Measurements from ENCODE around the gene STK32C. TPM values are rescaled to one million over a fixed set of nuclear protein-coding genes. Genes with fewer than 3 reads are reported as not detected.
"Not testable (repeated sequence)": the region's sequence is repeated elsewhere in the genome, so short reads cannot be mapped to it uniquely, and the experiment has no call there.

Gene STK32C
- total and polyA plus RNA-seq, 4 donors = 14.5 to 41.6 (median 28.1) TPM

DNA sequence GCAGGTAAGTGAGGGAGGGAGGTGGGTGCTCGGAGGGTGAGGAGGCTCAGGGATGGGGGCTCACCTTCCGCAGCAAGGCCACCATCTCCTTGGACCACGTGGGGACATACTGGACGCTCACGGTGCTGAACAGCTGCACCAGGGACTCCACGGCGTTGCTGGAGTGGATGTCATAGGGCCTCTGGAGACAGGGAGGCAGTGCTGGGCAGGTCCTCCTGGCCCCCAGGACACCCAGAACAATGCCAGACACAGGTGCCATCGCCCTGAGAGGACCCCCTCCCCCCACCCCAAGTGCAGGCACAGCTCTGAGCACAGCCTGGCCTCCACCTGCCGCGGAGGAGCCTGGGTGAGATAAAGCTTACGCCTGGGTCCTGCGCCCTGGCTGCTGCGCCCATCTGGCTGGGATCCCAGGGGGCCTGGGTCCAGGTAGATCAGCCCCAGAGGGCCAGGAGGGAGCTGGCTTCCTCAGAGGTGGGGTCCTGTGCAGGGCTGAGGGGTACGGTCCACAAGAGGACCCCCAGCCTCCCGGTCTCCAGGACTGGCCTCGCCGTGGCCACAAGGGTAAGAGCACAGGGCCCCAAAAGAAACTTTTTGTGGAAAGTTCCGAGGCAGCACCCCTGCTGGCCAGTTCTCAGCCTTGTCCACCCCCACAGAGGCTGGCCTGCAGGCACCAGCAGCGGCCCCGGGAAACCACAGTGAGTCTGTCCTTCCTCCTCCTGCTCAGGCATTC, 83.2 kb downstream of the STK32C start:
- H3K4me1 ChIP-seq (ENCODE audit: control insufficient read depth, insufficient read depth, low read length) = peaks cover 12% of the 10 kb centered on the region
- DNase-seq (ENCODE audit: low read depth in 4 of 6, low spot score in 6 of 6) = no peak

DNA sequence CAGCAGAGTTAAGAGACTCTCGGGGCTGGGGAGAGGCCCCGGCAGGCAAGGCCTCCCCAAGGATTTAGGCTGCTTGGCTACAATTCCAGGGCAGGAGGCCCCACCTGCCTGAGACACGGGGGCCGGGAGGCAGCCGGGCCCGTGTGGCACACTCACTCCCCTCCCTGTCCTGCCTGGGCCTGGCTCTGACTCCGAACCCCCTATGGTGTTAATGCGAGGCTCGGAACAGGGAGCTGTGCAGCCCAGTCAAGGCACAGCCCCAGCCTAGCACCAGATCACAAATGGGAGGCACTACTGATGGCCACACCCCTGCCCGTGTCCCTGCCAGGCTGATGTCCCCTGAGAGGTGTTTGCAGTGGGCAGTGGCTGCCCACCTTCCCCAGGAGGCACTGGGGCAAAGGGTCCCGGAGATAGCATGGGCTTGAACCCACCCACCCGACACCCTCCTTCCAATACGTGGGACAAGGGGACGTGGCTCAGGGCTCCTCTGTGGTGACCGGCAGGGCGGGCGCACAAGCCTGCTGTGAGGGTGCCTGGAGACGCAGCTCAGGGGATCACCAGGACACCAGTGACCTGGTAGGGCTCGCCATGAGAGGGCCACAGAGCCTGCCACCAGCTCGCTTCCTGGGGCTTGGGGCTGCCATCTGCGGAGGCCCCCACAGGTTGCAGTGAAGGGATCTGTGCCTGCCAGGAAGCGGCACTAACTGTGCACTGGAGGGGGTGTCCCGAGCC, 84.0 kb downstream of the STK32C start:
- Histone ChIP-seq H3K36me3 (ENCODE audit: control insufficient read depth, insufficient read depth, low read length) (peaks cover 76% of the 10 kb centered on the region), H3K4me1 (ENCODE audit: control insufficient read depth, insufficient read depth, low read length) (peaks cover 11% of the 10 kb centered on the region), H3K27ac (ENCODE audit: low read depth, low read length) (no peak overlapping the region), H3K27me3 (ENCODE audit: control insufficient read depth, insufficient read depth, low read length) (no peaks in the 10 kb centered on the region), H3K4me3 (ENCODE audit: low read depth, low read length) (no peak overlapping the region), H3K9me3 (ENCODE audit: control insufficient read depth, insufficient read depth, low read length) (no peaks in the 10 kb centered on the region)
- no peak for DNase-seq (ENCODE audit: low read depth in 4 of 6, low spot score in 6 of 6)
- WGBS (ENCODE audit: insufficient coverage) = 88% methylated on average over 22 of the region's 23 CpGs

More for the DNA sequence above, 83.2 kb downstream of the STK32C start:
- Histone ChIP-seq H3K27ac (ENCODE audit: low read depth, low read length) (no peak overlapping the region), H3K27me3 (ENCODE audit: control insufficient read depth, insufficient read depth, low read length) (no peaks in the 10 kb centered on the region), H3K4me3 (ENCODE audit: low read depth, low read length) (no peak overlapping the region), H3K9me3 (ENCODE audit: control insufficient read depth, insufficient read depth, low read length) (no peaks in the 10 kb centered on the region), H3K36me3 (ENCODE audit: control insufficient read depth, insufficient read depth, low read length) (peaks cover 76% of the 10 kb centered on the region)
- WGBS (ENCODE audit: insufficient coverage) = 92% methylated on average over 18 of the region's 20 CpGs

DNA sequence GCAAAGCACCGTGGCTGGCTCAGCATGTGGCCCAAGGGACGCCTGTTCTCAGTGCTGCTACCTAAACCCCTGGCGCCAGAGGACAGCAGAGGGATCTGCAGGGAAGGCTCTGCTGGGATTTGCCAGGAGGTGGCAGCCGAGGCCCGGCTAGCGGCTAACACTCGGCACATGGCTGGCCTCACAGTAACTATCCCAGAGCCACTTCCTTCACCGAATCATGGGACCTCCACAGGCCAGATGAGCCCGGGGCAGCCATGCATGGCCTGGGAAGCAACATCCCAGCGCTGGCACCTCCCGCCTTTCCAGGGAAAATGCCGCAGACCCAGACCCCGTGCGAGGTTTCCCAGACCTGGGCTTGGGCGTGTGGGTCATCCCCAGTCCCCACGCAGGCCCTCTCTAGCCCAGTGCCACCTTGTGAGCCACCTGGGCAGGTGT, 84.6 kb downstream of the STK32C start:
- Histone ChIP-seq H3K4me3 (ENCODE audit: low read depth, low read length) (no peak overlapping the region), H3K36me3 (ENCODE audit: control insufficient read depth, insufficient read depth, low read length) (peaks cover 71% of the 10 kb centered on the region), H3K9me3 (ENCODE audit: control insufficient read depth, insufficient read depth, low read length) (no peaks in the 10 kb centered on the region), H3K4me1 (ENCODE audit: control insufficient read depth, insufficient read depth, low read length) (peaks cover 11% of the 10 kb centered on the region), H3K27ac (ENCODE audit: low read depth, low read length) (no peak overlapping the region), H3K27me3 (ENCODE audit: control insufficient read depth, insufficient read depth, low read length) (no peaks in the 10 kb centered on the region)
- WGBS (ENCODE audit: insufficient coverage) = 29% methylated on average over 16 of the region's 16 CpGs
- DNase-seq (ENCODE audit: low read depth in 4 of 6, low spot score in 6 of 6) = peak in 5 of 6 donors; percentile 33 to 89 (median 48)

DNA sequence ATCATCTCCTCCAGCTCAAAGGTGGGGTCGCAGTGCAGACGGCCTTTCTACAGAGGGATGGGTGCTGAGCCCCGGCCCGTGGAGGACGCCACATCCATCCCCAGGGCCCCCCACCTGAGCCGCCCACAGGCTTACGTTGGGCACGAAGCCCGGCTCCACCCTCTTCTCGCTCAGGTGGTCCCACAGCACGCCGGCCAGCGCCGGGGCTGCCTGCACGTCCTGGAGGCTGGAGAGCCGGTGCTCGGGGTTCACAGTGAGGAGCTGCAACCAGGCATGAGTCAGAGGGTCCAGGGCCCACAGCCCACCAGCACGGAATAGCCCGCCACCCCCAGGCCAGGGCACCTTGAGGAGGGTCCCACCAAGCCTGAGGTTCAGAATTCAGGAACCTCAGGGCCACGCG, 85.0 kb downstream of the STK32C start:
- peaks cover 66% of the 10 kb centered on the region for H3K36me3 ChIP-seq (ENCODE audit: control insufficient read depth, insufficient read depth, low read length)
- H3K4me1 ChIP-seq (ENCODE audit: control insufficient read depth, insufficient read depth, low read length) = peaks cover 11% of the 10 kb centered on the region
- no peaks in the 10 kb centered on the region for H3K9me3 ChIP-seq (ENCODE audit: control insufficient read depth, insufficient read depth, low read length)
- H3K4me3 ChIP-seq (ENCODE audit: low read depth, low read length) = no peak overlapping the region
- H3K27me3 ChIP-seq (ENCODE audit: control insufficient read depth, insufficient read depth, low read length) = no peaks in the 10 kb centered on the region
- DNase-seq (ENCODE audit: low read depth in 4 of 6, low spot score in 6 of 6) = no peak
- H3K27ac ChIP-seq (ENCODE audit: low read depth, low read length) = no peak overlapping the region
- WGBS (ENCODE audit: insufficient coverage) = 76% methylated on average over 21 of the region's 21 CpGs

DNA sequence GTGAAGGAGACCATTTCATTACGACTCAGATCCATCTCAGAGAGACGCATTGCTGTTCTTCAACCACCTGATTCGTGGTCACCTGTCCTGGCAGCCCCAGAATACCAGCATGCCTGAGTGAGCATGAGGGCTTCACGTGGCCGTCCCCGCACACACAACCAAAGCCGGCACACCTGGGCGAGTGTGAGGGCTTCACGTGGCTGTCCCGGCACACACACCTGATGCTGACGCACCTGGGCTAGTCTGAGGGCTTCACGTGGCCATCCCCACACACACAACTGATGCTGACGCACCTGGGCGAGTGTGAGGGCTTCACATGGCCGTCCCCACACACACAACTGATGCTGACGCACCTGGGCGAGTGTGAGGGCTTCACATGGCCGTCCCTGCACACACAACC, 86.8 kb downstream of the STK32C start:
- 95% methylated on average over 14 of the region's 18 CpGs for WGBS (ENCODE audit: insufficient coverage)
- not testable (repeated sequence) for H3K27me3 ChIP-seq (ENCODE audit: control insufficient read depth, insufficient read depth, low read length); DNase-seq (ENCODE audit: low read depth in 4 of 6, low spot score in 6 of 6); H3K9me3 ChIP-seq (ENCODE audit: control insufficient read depth, insufficient read depth, low read length); H3K4me3 ChIP-seq (ENCODE audit: low read depth, low read length); H3K27ac ChIP-seq (ENCODE audit: low read depth, low read length)
- Histone ChIP-seq H3K36me3 (ENCODE audit: control insufficient read depth, insufficient read depth, low read length) (peaks cover 51% of the 10 kb centered on the region), H3K4me1 (ENCODE audit: control insufficient read depth, insufficient read depth, low read length) (peaks cover 11% of the 10 kb centered on the region)

DNA sequence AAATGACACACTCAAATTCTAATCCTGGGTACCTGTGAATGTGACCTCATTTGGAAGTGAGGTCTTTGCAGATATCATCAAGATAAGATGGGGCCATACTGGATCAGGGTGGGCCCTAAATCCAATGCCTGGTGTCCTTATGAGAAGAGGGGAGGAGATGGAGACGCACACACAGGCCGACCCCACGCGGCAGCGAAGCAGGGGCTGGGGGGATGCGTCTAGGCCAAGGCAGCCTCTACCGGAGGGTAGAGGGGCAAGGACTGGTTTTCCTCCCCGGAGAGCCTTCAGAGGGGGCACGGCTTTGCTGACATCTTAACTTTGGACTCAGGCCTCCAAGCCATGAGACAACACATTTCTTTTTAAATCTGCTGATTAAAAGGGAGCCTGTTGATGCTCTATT, 87.7 kb downstream of the STK32C start:
- no peak overlapping the region for H3K4me3 ChIP-seq (ENCODE audit: low read depth, low read length)
- no peak overlapping the region for H3K27ac ChIP-seq (ENCODE audit: low read depth, low read length)
- DNase-seq (ENCODE audit: low read depth in 4 of 6, low spot score in 6 of 6) = no peak
- peaks cover 11% of the 10 kb centered on the region for H3K4me1 ChIP-seq (ENCODE audit: control insufficient read depth, insufficient read depth, low read length)
- peaks cover 8% of the 10 kb centered on the region for H3K9me3 ChIP-seq (ENCODE audit: control insufficient read depth, insufficient read depth, low read length)
- peaks cover 43% of the 10 kb centered on the region for H3K36me3 ChIP-seq (ENCODE audit: control insufficient read depth, insufficient read depth, low read length)
- WGBS (ENCODE audit: insufficient coverage) = 97% methylated on average over 8 of the region's 9 CpGs
- no peaks in the 10 kb centered on the region for H3K27me3 ChIP-seq (ENCODE audit: control insufficient read depth, insufficient read depth, low read length)

DNA sequence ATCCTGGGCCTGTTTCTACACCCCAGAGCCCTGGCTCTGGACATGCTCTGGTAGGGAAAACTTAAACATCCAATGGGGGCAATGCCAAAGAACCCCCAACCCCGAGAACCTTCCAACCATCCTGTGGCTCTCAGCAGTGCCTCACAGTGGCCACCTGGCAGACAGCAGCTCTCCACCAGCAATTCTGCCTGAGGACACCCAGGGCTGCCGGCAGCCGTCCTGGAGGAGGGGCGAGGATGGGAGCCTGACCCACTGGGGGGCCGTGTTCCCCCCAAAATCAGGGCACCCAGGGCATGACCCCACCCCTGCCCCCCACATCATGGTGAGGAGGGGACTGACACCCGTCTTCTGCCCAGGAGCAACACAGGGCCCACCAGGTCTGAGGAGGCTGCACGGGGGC, 88.3 kb downstream of the STK32C start:
- 79% methylated on average over 5 of the region's 7 CpGs for WGBS (ENCODE audit: insufficient coverage)
- no peaks in the 10 kb centered on the region for H3K27me3 ChIP-seq (ENCODE audit: control insufficient read depth, insufficient read depth, low read length)
- H3K4me3 ChIP-seq (ENCODE audit: low read depth, low read length) = no peak overlapping the region
- H3K4me1 ChIP-seq (ENCODE audit: control insufficient read depth, insufficient read depth, low read length) = peaks cover 11% of the 10 kb centered on the region
- peaks cover 12% of the 10 kb centered on the region for H3K9me3 ChIP-seq (ENCODE audit: control insufficient read depth, insufficient read depth, low read length)
- peaks cover 37% of the 10 kb centered on the region for H3K36me3 ChIP-seq (ENCODE audit: control insufficient read depth, insufficient read depth, low read length)
- no peak overlapping the region for H3K27ac ChIP-seq (ENCODE audit: low read depth, low read length)
- no peak for DNase-seq (ENCODE audit: low read depth in 4 of 6, low spot score in 6 of 6)

DNA sequence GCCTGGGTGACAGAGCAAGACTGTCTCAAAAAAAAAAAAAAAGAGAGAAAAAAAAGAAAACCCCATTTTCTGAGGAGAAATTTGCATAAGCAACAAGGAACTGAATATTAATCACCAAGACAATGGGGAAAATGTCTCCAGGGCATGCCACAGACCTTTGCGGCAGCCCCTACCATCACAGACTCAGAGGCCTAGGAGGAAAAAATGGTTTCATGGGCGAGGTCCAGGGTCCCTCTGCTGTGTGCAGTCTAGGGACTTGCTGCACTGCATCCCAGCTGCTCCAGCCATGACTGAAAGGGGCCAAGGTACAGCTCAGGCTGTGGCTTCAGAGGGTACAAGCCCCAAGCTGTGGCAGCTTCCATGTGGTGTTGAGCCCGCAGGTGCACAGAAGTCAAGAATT, 91.3 kb downstream of the STK32C start:
- H3K27me3 ChIP-seq (ENCODE audit: control insufficient read depth, insufficient read depth, low read length); H3K27ac ChIP-seq (ENCODE audit: low read depth, low read length); H3K4me3 ChIP-seq (ENCODE audit: low read depth, low read length); H3K4me1 ChIP-seq (ENCODE audit: control insufficient read depth, insufficient read depth, low read length); DNase-seq (ENCODE audit: low read depth in 4 of 6, low spot score in 6 of 6): not testable (repeated sequence)
- 72% methylated on average over 2 of the region's 3 CpGs for WGBS (ENCODE audit: insufficient coverage)
- Histone ChIP-seq H3K36me3 (ENCODE audit: control insufficient read depth, insufficient read depth, low read length) (peaks cover 18% of the 10 kb centered on the region), H3K9me3 (ENCODE audit: control insufficient read depth, insufficient read depth, low read length) (peaks cover 13% of the 10 kb centered on the region)

DNA sequence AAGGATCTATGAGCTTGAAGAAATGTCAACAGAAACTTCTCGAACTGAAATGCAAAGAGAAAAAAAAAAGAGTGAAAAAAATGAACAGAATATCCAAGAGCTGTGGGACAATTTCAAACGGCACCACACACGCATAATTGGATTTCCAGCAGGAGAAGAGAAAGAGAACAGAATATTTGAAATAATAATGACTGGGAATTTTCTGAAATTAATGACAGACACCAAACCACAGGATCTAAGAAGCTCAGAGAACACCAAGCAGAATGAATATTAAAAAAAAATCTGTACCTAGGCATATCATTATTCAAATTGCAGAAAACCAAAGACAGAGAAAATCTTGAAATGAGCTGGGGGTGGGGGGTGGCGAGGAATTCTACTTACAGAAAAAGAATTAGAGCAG, 93.8 kb downstream of the STK32C start:
- Histone ChIP-seq H3K27ac (ENCODE audit: low read depth, low read length) (no peak overlapping the region), H3K27me3 (ENCODE audit: control insufficient read depth, insufficient read depth, low read length) (no peaks in the 10 kb centered on the region), H3K36me3 (ENCODE audit: control insufficient read depth, insufficient read depth, low read length) (peaks cover 27% of the 10 kb centered on the region), H3K9me3 (ENCODE audit: control insufficient read depth, insufficient read depth, low read length) (peaks cover 13% of the 10 kb centered on the region), H3K4me3 (ENCODE audit: low read depth, low read length) (no peak overlapping the region), H3K4me1 (ENCODE audit: control insufficient read depth, insufficient read depth, low read length) (no peaks in the 10 kb centered on the region)
- DNase-seq (ENCODE audit: low read depth in 4 of 6, low spot score in 6 of 6) = no peak
- WGBS (ENCODE audit: insufficient coverage) = 20% methylated on average over 1 of the region's 4 CpGs

DNA sequence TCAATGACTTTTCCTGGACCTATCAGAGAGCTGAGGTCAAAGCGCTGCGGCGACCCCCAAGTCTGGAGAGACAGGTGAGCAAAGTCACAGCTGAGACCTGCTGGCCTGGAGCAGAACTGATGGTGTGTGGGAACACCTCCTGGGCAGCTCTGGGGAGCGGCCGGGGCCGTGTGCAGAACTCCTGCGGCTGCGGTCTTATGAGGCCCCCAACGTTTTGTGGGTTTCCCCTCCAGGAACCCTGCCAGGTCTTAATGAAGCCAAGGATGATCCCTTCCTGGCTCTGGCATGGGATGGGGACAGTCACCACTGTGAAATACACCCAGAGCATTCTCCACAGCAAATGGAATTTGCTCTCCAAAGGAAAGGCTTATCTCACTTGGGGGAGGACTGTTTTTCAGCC, 94.9 kb downstream of the STK32C start:
- H3K9me3 ChIP-seq (ENCODE audit: control insufficient read depth, insufficient read depth, low read length) = peaks cover 13% of the 10 kb centered on the region
- no peak for DNase-seq (ENCODE audit: low read depth in 4 of 6, low spot score in 6 of 6)
- no peaks in the 10 kb centered on the region for H3K27me3 ChIP-seq (ENCODE audit: control insufficient read depth, insufficient read depth, low read length)
- peaks cover 38% of the 10 kb centered on the region for H3K36me3 ChIP-seq (ENCODE audit: control insufficient read depth, insufficient read depth, low read length)
- 87% methylated on average over 9 of the region's 9 CpGs for WGBS (ENCODE audit: insufficient coverage)
- no peak overlapping the region for H3K27ac ChIP-seq (ENCODE audit: low read depth, low read length)
- no peak overlapping the region for H3K4me3 ChIP-seq (ENCODE audit: low read depth, low read length)
- peaks cover 7% of the 10 kb centered on the region for H3K4me1 ChIP-seq (ENCODE audit: control insufficient read depth, insufficient read depth, low read length)

All from spinal cord (tissue), 10 donors.